Measurements from ENCODE around the gene DENND5A. TPM values are rescaled to one million over a fixed set of nuclear protein-coding genes. Genes with fewer than 3 reads are reported as not detected.

Gene DENND5A
- polyA plus RNA-seq, 3 donors = 24.4 to 291 (median 37.5) TPM

DNA sequence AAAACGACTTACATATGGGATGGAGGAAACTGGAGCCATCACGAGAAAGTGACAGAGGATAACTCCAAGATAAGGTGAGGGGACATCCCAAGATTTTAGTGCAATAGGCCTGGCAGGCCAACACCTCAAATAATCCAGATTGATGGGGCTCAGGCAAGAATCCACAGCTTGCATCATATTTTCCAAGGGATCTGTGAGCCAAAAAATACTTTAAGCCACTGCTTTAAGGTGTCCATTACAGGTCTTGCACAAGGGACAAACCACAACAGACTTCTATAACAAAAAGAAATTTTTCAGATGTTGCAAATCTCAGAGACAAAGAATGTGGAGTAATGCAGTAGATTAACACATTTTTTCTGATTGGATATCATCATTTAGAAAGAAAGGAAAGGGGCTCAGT lies 45.6 kb downstream of the DENND5A start:
- Histone ChIP-seq H2AFZ (ENCODE audit: insufficient read depth, low read depth, low read length, poor library complexity, severe bottlenecking) (no peak overlapping the region), H3K4me3 (replicated peaks in 1 of 3; ENCODE audit: low read depth in 2 of 3, low read length in 3 of 3) (no peak overlapping the region), H4K20me1 (ENCODE audit: insufficient read depth, low read length) (peaks cover 99% of the 10 kb centered on the region), H3K9ac (ENCODE audit: insufficient read depth, low read length, poor library complexity, severe bottlenecking) (no peak overlapping the region), H3K4me2 (replicated peaks; ENCODE audit: extremely low read depth, low read length, poor library complexity, severe bottlenecking) (no peak overlapping the region), H3K79me2 (ENCODE audit: insufficient read depth, low read length) (peaks cover 98% of the 10 kb centered on the region), H3K27ac (ENCODE audit: low read depth in 1 of 2, low read length in 2 of 2) (peak overlapping the region in 1 of 2 donors; percentile 48), H3K27me3 (ENCODE audit: control insufficient read depth in 2 of 2, insufficient read depth in 2 of 2, low read length in 2 of 2) (no peaks in the 10 kb centered on the region), H3K9me3 (replicated peaks in 1 of 2; ENCODE audit: control insufficient read depth in 1 of 2, insufficient read depth in 1 of 2, low read length in 2 of 2) (no peaks in the 10 kb centered on the region), H3K36me3 (replicated peaks in 1 of 2; ENCODE audit: control insufficient read depth in 1 of 2, insufficient read depth in 2 of 2, low read length in 2 of 2) (no peaks in the 10 kb centered on the region), H3K4me1 (ENCODE audit: control insufficient read depth in 1 of 2, insufficient read depth in 2 of 2, low read length in 2 of 2) (peaks cover 6 to 17% of the 10 kb centered on the region in 2 donors)
- WGBS (ENCODE audit: insufficient coverage) = no CpG with 5 or more reads among the region's 2 CpGs
- no peak overlapping the region for H3K4me3 Mint-ChIP-seq
- peaks cover 0 to 3% of the 10 kb centered on the region in 2 donors for H3K36me3 Mint-ChIP-seq
- no peak for DNase-seq
- H3K4me1 Mint-ChIP-seq = peaks cover 33% of the 10 kb centered on the region
- TF ChIP-seq, protein P1, sequence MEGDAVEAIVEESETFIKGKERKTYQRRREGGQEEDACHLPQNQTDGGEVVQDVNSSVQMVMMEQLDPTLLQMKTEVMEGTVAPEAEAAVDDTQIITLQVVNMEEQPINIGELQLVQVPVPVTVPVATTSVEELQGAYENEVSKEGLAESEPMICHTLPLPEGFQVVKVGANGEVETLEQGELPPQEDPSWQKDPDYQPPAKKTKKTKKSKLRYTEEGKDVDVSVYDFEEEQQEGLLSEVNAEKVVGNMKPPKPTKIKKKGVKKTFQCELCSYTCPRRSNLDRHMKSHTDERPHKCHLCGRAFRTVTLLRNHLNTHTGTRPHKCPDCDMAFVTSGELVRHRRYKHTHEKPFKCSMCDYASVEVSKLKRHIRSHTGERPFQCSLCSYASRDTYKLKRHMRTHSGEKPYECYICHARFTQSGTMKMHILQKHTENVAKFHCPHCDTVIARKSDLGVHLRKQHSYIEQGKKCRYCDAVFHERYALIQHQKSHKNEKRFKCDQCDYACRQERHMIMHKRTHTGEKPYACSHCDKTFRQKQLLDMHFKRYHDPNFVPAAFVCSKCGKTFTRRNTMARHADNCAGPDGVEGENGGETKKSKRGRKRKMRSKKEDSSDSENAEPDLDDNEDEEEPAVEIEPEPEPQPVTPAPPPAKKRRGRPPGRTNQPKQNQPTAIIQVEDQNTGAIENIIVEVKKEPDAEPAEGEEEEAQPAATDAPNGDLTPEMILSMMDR (IDR thresholded peaks at IDR 0.05) = no peak
- intact Hi-C loops (cut with micrococcal nuclease) = no loop called here
- H3K9me3 Mint-ChIP-seq = no peaks in the 10 kb centered on the region
- peak overlapping the region in 4 of 7 donors; percentile 15 to 74 (median 46) for H3K27ac Mint-ChIP-seq
- peaks cover 0 to 2% (median 0%) of the 10 kb centered on the region in 3 donors for H3K27me3 Mint-ChIP-seq (ENCODE audit: low read depth in 3 of 3)

DNA sequence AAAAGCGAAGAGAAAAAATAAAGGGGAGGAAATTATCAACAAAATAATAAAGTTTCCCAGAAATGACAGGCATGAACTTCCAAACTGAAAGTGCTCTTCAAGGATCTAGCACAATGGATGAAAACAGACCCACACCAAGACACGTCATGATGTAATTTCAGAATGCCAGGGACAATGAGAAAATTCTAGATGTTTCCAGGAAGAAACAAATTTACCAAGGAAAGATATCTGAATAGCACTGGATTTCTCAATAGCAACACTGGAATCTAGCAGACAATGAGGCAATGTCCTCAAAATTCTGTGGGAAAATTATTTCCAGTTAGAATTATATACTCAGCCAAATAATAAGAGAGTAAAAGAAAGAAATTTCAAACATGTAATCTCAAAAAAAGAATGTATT lies 46.0 kb downstream of the DENND5A start:
- Mint-ChIP-seq H3K27me3 (ENCODE audit: low read depth in 3 of 3) (peaks cover 0 to 2% (median 0%) of the 10 kb centered on the region in 3 donors), H3K27ac (peak overlapping the region in 3 of 7 donors; percentile 15 to 74 (median 69)), H3K4me3 (no peak overlapping the region), H3K36me3 (peaks cover 0 to 3% of the 10 kb centered on the region in 2 donors), H3K9me3 (no peaks in the 10 kb centered on the region), H3K4me1 (peaks cover 33% of the 10 kb centered on the region)
- Histone ChIP-seq H3K9me3 (replicated peaks in 1 of 2; ENCODE audit: control insufficient read depth in 1 of 2, insufficient read depth in 1 of 2, low read length in 2 of 2) (no peaks in the 10 kb centered on the region), H3K9ac (ENCODE audit: insufficient read depth, low read length, poor library complexity, severe bottlenecking) (no peak overlapping the region), H3K27me3 (ENCODE audit: control insufficient read depth in 2 of 2, insufficient read depth in 2 of 2, low read length in 2 of 2) (no peaks in the 10 kb centered on the region), H3K4me2 (replicated peaks; ENCODE audit: extremely low read depth, low read length, poor library complexity, severe bottlenecking) (no peak overlapping the region), H3K27ac (ENCODE audit: low read depth in 1 of 2, low read length in 2 of 2) (peak overlapping the region in 1 of 2 donors; percentile 48), H3K4me3 (replicated peaks in 1 of 3; ENCODE audit: low read depth in 2 of 3, low read length in 3 of 3) (no peak overlapping the region), H3K4me1 (ENCODE audit: control insufficient read depth in 1 of 2, insufficient read depth in 2 of 2, low read length in 2 of 2) (peaks cover 3 to 13% of the 10 kb centered on the region in 2 donors), H2AFZ (ENCODE audit: insufficient read depth, low read depth, low read length, poor library complexity, severe bottlenecking) (no peak overlapping the region), H3K79me2 (ENCODE audit: insufficient read depth, low read length) (peaks cover 98% of the 10 kb centered on the region), H3K36me3 (replicated peaks in 1 of 2; ENCODE audit: control insufficient read depth in 1 of 2, insufficient read depth in 2 of 2, low read length in 2 of 2) (no peaks in the 10 kb centered on the region), H4K20me1 (ENCODE audit: insufficient read depth, low read length) (peaks cover 99% of the 10 kb centered on the region)
- intact Hi-C loops (cut with micrococcal nuclease) = no loop called here
- DNase-seq = no peak
- TF ChIP-seq, protein P1 (IDR thresholded peaks at IDR 0.05) = no peak
- WGBS (ENCODE audit: insufficient coverage) = no CpG with 5 or more reads among the region's 2 CpGs

Data from CD14-positive monocyte (primary cell).